Esophagus muscularis mucosa (tissue), 4 donors: ENCODE results near the gene PCDHGB5. TPM values are rescaled to one million over a fixed set of nuclear protein-coding genes. Genes with fewer than 3 reads are reported as not detected.

Experiments
- DNase-seq: peaks from one replicate; pipeline ENCODE4 v3.0.0-alpha.2; 2017; ENCODE audit errors: extremely low spot score
- H3K27ac ChIP-seq, 4 donors: fragments of 200-600 bp; sonication (generic); replicated peaks in 1 of 4; 1 replicate in 3 of 4; 2 replicates in 1 of 4; pipeline ENCODE4 v1.5.1; 2016 to 2019; ENCODE audit warnings: mild to moderate bottlenecking in 1 of 4
- H3K27me3 ChIP-seq, 4 donors: fragments of 200-600 bp; sonication (generic); one replicate each; pipeline versions ENCODE4 v1.5.1 to v1.6.0; 2016 to 2019
- H3K36me3 ChIP-seq, 4 donors: fragments of 200-600 bp; sonication (generic); one replicate each; pipeline ENCODE4 v1.5.1; 2016 to 2019
- H3K4me1 ChIP-seq, 4 donors: fragments of 200-600 bp; sonication (generic); one replicate each; pipeline ENCODE4 v1.5.1; 2016 to 2019
- H3K4me3 ChIP-seq, 4 donors: fragments of 200-600 bp; sonication (generic); 1 replicate in 2 of 4; 2 replicates in 2 of 4; pipeline ENCODE4 v1.5.1; 2016 to 2019; ENCODE audit warnings: mild to moderate bottlenecking in 4 of 4, moderate library complexity in 1 of 4
- H3K9me3 ChIP-seq, 4 donors: fragments of 200-600 bp; sonication (generic); 1 replicate in 3 of 4; 2 replicates in 1 of 4; pipeline ENCODE4 v1.5.1; 2016 to 2019
- EP300 ChIP-seq: sonication (generic); formaldehyde crosslinking; IDR thresholded peaks from one replicate; pipeline ENCODE4 v1.6.1; 2017; ENCODE audit warnings: antibody characterized with exemption
- POLR2A ChIP-seq: fragments of 450-650 bp; IDR thresholded peaks from one replicate; pipeline ENCODE4 v1.6.1; 2017; ENCODE audit warnings: antibody characterized with exemption, moderate library complexity, mild to moderate bottlenecking, low read depth
- POLR2AphosphoS5 ChIP-seq, 2 donors: sonication (generic); formaldehyde crosslinking; IDR thresholded peaks; one replicate each; pipeline ENCODE4 v1.6.1; 2017; ENCODE audit warnings: antibody characterized with exemption in 2 of 2
- WGBS: methylation state at CpG from one replicate; pipeline ENCODE4 v1.1.5; 2018; 5-methylcytosine and 5-hydroxymethylcytosine counted together
- intact Hi-C: fragments of 100-400 bp; cut with DNase I; formaldehyde crosslinking; loops from one replicate; pipeline ENCODE4 v1.15.1; 2023
- total RNA-seq, 4 donors: library from RNA; depleted of rRNA; stranded (reverse); fragments of >200 nt; gene quantifications; one replicate each; pipeline versions ENCODE4 v1.1.0 to v1.2.1, GENCODE V29; 2016
- TF ChIP-seq, protein P1 (sequence below), 3 experiments: fragments of 200-600 bp in 2 of 3; fragments of 450-650 bp in 1 of 3; sonication (generic) in 2 of 3; IDR thresholded peaks; one replicate each; pipeline ENCODE4 v1.5.1; 2017 to 2019; ENCODE audit warnings: antibody characterized with exemption in 3 of 3, mild to moderate bottlenecking in 2 of 3, moderate library complexity in 1 of 3

The PCDHGB5 gene
- total RNA-seq, 4 donors from 2014 or later: 4.8 to 10.0 (median 7.8) TPM

DNA sequence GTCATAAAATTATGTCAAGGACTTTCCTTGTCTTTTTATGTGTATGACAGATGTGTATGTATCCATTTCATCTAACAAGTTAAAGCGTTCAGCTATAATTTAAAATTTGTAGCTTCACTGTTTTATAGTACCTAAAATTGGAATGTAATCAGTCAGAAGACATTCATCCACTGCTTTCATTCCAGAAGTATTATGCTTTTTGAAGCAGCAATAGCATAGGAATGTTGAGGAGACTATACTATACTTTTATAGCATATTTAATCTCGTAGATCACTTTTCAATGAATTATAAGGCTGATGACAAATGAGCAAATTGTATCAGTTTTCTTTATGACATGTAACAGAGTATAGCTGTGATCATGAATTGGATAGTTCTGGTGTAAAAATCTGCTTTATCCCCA lies 39.5 kb downstream of the PCDHGB5 start:
- H3K9me3 ChIP-seq: peaks cover 0 to 98% (median 92%) of the 10 kb centered on the region in 4 donors
- DNase-seq: no peak
- H3K27ac ChIP-seq: no peak overlapping the region
- H3K27me3 ChIP-seq: no peaks in the 10 kb centered on the region
- peaks cover 0 to 4% (median 0%) of the 10 kb centered on the region in 4 donors for H3K36me3 ChIP-seq
- no peak overlapping the region for H3K4me3 ChIP-seq
- 90% methylated on average over 2 of the region's 2 CpGs for WGBS
- H3K4me1 ChIP-seq: peaks cover 0 to 4% (median 0%) of the 10 kb centered on the region in 4 donors
- TF ChIP-seq POLR2AphosphoS5 (IDR thresholded peaks at IDR 0.05) (no peak), EP300 (no peak), POLR2A (no peak)
- TF ChIP-seq, protein P1, sequence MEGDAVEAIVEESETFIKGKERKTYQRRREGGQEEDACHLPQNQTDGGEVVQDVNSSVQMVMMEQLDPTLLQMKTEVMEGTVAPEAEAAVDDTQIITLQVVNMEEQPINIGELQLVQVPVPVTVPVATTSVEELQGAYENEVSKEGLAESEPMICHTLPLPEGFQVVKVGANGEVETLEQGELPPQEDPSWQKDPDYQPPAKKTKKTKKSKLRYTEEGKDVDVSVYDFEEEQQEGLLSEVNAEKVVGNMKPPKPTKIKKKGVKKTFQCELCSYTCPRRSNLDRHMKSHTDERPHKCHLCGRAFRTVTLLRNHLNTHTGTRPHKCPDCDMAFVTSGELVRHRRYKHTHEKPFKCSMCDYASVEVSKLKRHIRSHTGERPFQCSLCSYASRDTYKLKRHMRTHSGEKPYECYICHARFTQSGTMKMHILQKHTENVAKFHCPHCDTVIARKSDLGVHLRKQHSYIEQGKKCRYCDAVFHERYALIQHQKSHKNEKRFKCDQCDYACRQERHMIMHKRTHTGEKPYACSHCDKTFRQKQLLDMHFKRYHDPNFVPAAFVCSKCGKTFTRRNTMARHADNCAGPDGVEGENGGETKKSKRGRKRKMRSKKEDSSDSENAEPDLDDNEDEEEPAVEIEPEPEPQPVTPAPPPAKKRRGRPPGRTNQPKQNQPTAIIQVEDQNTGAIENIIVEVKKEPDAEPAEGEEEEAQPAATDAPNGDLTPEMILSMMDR (IDR thresholded peaks at IDR 0.05): no peak
- intact Hi-C loops: no loop called here

DNA sequence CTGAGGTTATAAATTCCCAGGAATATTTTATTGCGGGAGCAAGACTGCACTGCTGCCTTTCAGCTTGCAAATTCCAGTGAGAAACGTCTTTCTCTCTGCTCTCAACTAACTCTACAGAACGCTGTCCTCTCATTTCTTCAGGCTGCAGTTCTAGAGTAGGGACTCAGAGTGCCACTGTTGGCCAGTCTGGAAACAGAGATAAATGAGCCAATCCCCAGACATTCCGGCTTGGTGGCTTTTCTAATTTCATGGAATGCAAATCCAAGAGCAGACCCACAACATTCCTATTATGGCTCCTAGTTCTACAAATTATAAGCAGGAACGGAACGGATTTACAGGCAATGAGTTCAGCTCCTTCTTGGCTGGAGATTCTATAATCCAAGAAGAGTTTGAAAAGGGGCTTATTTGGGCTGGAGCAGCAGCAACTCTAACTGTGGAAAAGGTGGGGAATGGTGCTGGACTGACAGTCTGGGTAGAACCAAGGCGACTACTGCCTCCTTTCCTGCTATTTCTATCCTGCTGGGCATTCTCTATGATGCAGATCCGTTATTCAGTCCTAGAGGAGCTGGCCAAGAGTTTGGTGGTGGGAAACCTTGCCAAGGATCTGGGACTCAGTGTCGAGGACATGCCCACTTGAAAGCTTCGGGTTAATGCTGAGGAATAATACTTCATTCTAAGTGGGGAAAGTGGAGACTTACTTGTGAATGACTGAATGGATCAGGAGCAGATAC lies 41.8 kb downstream of the PCDHGB5 start:
- intact Hi-C loops: no loop called here
- Histone ChIP-seq H3K27ac (no peak overlapping the region), H3K27me3 (no peaks in the 10 kb centered on the region), H3K36me3 (peaks cover 0 to 4% (median 0%) of the 10 kb centered on the region in 4 donors), H3K4me1 (peaks cover 0 to 4% (median 0%) of the 10 kb centered on the region in 4 donors), H3K9me3 (peaks cover 0 to 89% (median 77%) of the 10 kb centered on the region in 4 donors), H3K4me3 (no peak overlapping the region)
- no peak for DNase-seq
- no peak for TF ChIP-seq POLR2AphosphoS5 (IDR thresholded peaks at IDR 0.05)
- no peak for TF ChIP-seq POLR2A
- TF ChIP-seq, protein P1 (IDR thresholded peaks at IDR 0.05): no peak
- TF ChIP-seq EP300: no peak
- WGBS: 70% methylated on average over 10 of the region's 10 CpGs

DNA sequence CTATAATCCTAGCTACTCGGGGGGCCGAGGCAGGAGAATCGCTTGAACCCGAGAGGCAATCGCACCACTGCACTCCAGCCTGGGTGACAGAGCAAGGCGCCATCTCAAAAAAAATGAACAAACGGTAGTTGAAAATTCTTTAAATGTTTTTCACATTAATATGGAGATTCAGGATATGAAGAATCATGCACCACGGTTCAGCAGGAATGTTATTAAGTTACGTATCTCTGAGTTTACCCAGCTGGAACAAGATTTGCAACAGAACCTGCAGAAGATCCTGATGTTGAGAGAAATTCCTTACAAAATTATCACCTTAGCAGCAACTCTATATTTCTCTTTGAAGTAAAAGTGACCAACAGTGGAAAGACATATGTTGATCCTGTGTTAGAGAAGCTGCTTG lies 42.6 kb downstream of the PCDHGB5 start:
- no peak overlapping the region for H3K4me3 ChIP-seq
- H3K9me3 ChIP-seq: peaks cover 0 to 84% (median 77%) of the 10 kb centered on the region in 4 donors
- WGBS: 97% methylated on average over 9 of the region's 9 CpGs
- H3K27ac ChIP-seq: no peak overlapping the region
- TF ChIP-seq POLR2A: no peak
- no peak for TF ChIP-seq EP300
- TF ChIP-seq POLR2AphosphoS5 (IDR thresholded peaks at IDR 0.05): no peak
- TF ChIP-seq, protein P1 (IDR thresholded peaks at IDR 0.05): no peak
- intact Hi-C loops: no loop called here
- no peak for DNase-seq
- peaks cover 0 to 4% (median 0%) of the 10 kb centered on the region in 4 donors for H3K4me1 ChIP-seq
- H3K27me3 ChIP-seq: no peaks in the 10 kb centered on the region
- H3K36me3 ChIP-seq: peaks cover 0 to 4% (median 0%) of the 10 kb centered on the region in 4 donors

DNA sequence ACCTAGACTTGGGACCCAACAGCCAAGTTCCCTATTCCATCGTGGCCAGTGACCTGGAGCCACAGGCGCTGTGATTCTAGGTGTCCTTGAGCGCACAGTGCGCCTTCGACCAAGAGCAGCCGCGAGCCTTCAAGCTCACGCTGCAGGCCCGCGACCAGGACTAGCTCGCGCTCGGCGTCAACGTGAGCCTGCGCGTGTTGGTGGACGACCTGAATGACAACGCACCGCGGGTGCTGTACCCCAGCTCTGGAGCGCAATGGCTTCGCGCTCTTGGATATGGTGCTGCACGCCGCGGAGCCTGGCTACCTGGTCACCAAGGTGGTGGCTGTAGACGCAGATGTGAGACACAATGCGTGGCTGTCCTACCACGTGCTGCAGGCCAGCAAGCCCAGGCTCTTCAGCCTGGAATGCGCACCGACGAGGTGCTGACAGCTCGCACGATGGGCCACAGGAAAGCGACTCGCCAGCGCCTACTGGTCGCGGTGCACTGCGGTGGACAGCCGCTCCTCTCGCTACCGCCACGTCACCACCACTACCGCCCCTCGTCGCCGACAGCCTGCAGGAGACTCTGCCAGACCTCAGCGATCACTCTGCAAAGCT lies 43.9 kb downstream of the PCDHGB5 start:
- intact Hi-C loops: no loop called here
- no peaks in the 10 kb centered on the region for H3K27me3 ChIP-seq
- TF ChIP-seq POLR2A (no peak), EP300 (no peak), POLR2AphosphoS5 (IDR thresholded peaks at IDR 0.05) (no peak)
- TF ChIP-seq, protein P1 (IDR thresholded peaks at IDR 0.05): no peak
- WGBS: 59% methylated on average over 27 of the region's 50 CpGs
- H3K4me1 ChIP-seq: peaks cover 0 to 4% (median 0%) of the 10 kb centered on the region in 4 donors
- no peak for DNase-seq
- H3K4me3 ChIP-seq: no peak overlapping the region
- peaks cover 0 to 79% (median 65%) of the 10 kb centered on the region in 4 donors for H3K9me3 ChIP-seq
- peaks cover 0 to 4% (median 0%) of the 10 kb centered on the region in 4 donors for H3K36me3 ChIP-seq
- no peak overlapping the region for H3K27ac ChIP-seq

Other genes with a start within 250 kb of the PCDHGB5 start
- 1 to 10 TPM in 1 of 4 donors, under 1 TPM in 3; 0.46 to 1.1 (median 0.83) TPM for gene PCDHB6, start 247.9 kb upstream of the PCDHGB5 start, total RNA-seq
- 1 to 10 TPM; 1.1 to 2.9 (median 2.5) TPM for gene PCDHB7, start 225.3 kb upstream of the PCDHGB5 start, total RNA-seq
- gene PCDHB8, start 220.2 kb upstream of the PCDHGB5 start, total RNA-seq: 1 to 10 TPM in 1 of 4 donors, under 1 TPM in 3; 0.33 to 2.0 (median 0.87) TPM
- gene PCDHB16, start 215.6 kb upstream of the PCDHGB5 start, total RNA-seq: 1 to 10 TPM; 3.3 to 5.6 (median 3.9) TPM
- 1 to 10 TPM; 1.5 to 2.9 (median 2.2) TPM for gene PCDHB9, start 210.8 kb upstream of the PCDHGB5 start, total RNA-seq
- 1 to 10 TPM; 3.3 to 7.9 (median 4.9) TPM for gene PCDHB10, start 205.6 kb upstream of the PCDHGB5 start, total RNA-seq
- 1 to 10 TPM; 1.7 to 4.6 (median 2.9) TPM for gene PCDHB11, start 198.3 kb upstream of the PCDHGB5 start, total RNA-seq
- gene PCDHB12, start 189.2 kb upstream of the PCDHGB5 start, total RNA-seq: 1 to 10 TPM; 2.2 to 4.3 (median 2.9) TPM
- 1 to 10 TPM; 4.3 to 8.1 (median 5.6) TPM for gene PCDHB13, start 184.0 kb upstream of the PCDHGB5 start, total RNA-seq
- 1 to 10 TPM; 6.8 to 9.9 (median 8.3) TPM for gene PCDHB14, start 174.6 kb upstream of the PCDHGB5 start, total RNA-seq
- gene PCDHB15, start 152.6 kb upstream of the PCDHGB5 start, total RNA-seq: 1 to 10 TPM; 4.0 to 7.0 (median 4.5) TPM
- gene SLC25A2, start 93.9 kb upstream of the PCDHGB5 start, total RNA-seq: under 1 TPM in 2 of 4 donors, not detected in 2; 0.23 to 0.65 TPM
- gene TAF7, start 77.2 kb upstream of the PCDHGB5 start, total RNA-seq: 10 to 100 TPM; 44.0 to 65.9 (median 59.1) TPM
- 1 to 10 TPM in 1 of 4 donors, under 1 TPM in 3; 0.45 to 1.2 (median 0.76) TPM for gene PCDHGA1, start 67.4 kb upstream of the PCDHGB5 start, total RNA-seq
- 1 to 10 TPM; 2.5 to 5.4 (median 4.0) TPM for gene PCDHGA2, start 59.2 kb upstream of the PCDHGB5 start, total RNA-seq
- gene PCDHGA3, start 54.1 kb upstream of the PCDHGB5 start, total RNA-seq: 1 to 10 TPM; 1.7 to 2.6 (median 1.8) TPM
- gene PCDHGB1, start 47.8 kb upstream of the PCDHGB5 start, total RNA-seq: 1 to 10 TPM; 2.7 to 5.1 (median 3.0) TPM
- 1 to 10 TPM; 3.6 to 7.9 (median 4.6) TPM for gene PCDHGA4, start 42.9 kb upstream of the PCDHGB5 start, total RNA-seq
- gene PCDHGB2, start 38.0 kb upstream of the PCDHGB5 start, total RNA-seq: 1 to 10 TPM; 3.2 to 5.7 (median 4.1) TPM
- gene PCDHGA5, start 33.8 kb upstream of the PCDHGB5 start, total RNA-seq: 1 to 10 TPM; 2.6 to 5.4 (median 4.7) TPM
- gene PCDHGB3, start 27.7 kb upstream of the PCDHGB5 start, total RNA-seq: 1 to 10 TPM; 2.5 to 7.5 (median 3.8) TPM
- gene PCDHGA6, start 24.1 kb upstream of the PCDHGB5 start, total RNA-seq: 1 to 10 TPM; 4.1 to 7.1 (median 5.9) TPM
- 1 to 10 TPM; 4.3 to 9.1 (median 6.4) TPM for gene PCDHGA7, start 15.2 kb upstream of the PCDHGB5 start, total RNA-seq
- 1 to 10 TPM; 3.8 to 5.5 (median 4.6) TPM for gene PCDHGB4, start 10.2 kb upstream of the PCDHGB5 start, total RNA-seq
- gene PCDHGA8, start 5.3 kb upstream of the PCDHGB5 start, total RNA-seq: 1 to 10 TPM; 1.7 to 5.8 (median 3.3) TPM
- 1 to 10 TPM; 3.3 to 8.7 (median 4.9) TPM for gene PCDHGA9, start 4.8 kb downstream of the PCDHGB5 start, total RNA-seq
- gene PCDHGB6, start 10.1 kb downstream of the PCDHGB5 start, total RNA-seq: 1 to 10 TPM; 6.2 to 8.4 (median 7.4) TPM
- 1 to 10 TPM; 2.3 to 6.2 (median 4.3) TPM for gene PCDHGA10, start 15.0 kb downstream of the PCDHGB5 start, total RNA-seq
- gene PCDHGB7, start 19.7 kb downstream of the PCDHGB5 start, total RNA-seq: 10 to 100 TPM; 13.9 to 18.0 (median 14.4) TPM
- 1 to 10 TPM; 3.0 to 5.8 (median 4.5) TPM for gene PCDHGA11, start 23.1 kb downstream of the PCDHGB5 start, total RNA-seq
- 10 to 100 TPM in 3 of 4 donors, 1 to 10 TPM in 1; 7.6 to 13.7 (median 11.6) TPM for gene PCDHGA12, start 32.6 kb downstream of the PCDHGB5 start, total RNA-seq
- gene PCDHGC3, start 78.0 kb downstream of the PCDHGB5 start, total RNA-seq: 10 to 100 TPM; 56.5 to 81.1 (median 65.5) TPM
- 1 to 10 TPM in 3 of 4 donors, under 1 TPM in 1; 0.91 to 3.3 (median 2.0) TPM for gene PCDHGC4, start 87.1 kb downstream of the PCDHGB5 start, total RNA-seq
- 1 to 10 TPM in 3 of 4 donors, under 1 TPM in 1; 0.71 to 3.7 (median 1.4) TPM for gene PCDHGC5, start 91.1 kb downstream of the PCDHGB5 start, total RNA-seq
- 10 to 100 TPM; 34.1 to 53.0 (median 45.9) TPM for gene DIAPH1, start 221.1 kb downstream of the PCDHGB5 start, total RNA-seq
- 10 to 100 TPM; 30.3 to 54.4 (median 44.3) TPM for gene HDAC3, start 238.9 kb downstream of the PCDHGB5 start, total RNA-seq
- gene RELL2, start 239.1 kb downstream of the PCDHGB5 start, total RNA-seq: 1 to 10 TPM; 1.2 to 5.1 (median 2.6) TPM